ENCODE results near the gene KCNQ1OT1. TPM values are rescaled to one million over a fixed set of nuclear protein-coding genes. Genes with fewer than 3 reads are reported as not detected.

Gene KCNQ1OT1
- total RNA-seq, 1 experiment from 2014 or later = 1.2 TPM

GRCh38 chr11:2593393-2593950 is 106.3 kb downstream of the KCNQ1OT1 start:
- no peak overlapping the region for H2BK20ac ChIP-seq (ENCODE audit: low read depth, low read length, poor library complexity, severe bottlenecking)
- H2BK120ac ChIP-seq (ENCODE audit: low read depth, low read length, poor library complexity, severe bottlenecking) = no peak overlapping the region
- Mint-ChIP-seq H3K4me1 (peaks cover 2% of the 10 kb centered on the region in 2 experiments; a peak in 3 of 4 replicates), H3K36me3 (ENCODE audit: insufficient read depth in 1 of 3, low read depth in 3 of 3) (peaks cover 0 to 5% (median 3%) of the 10 kb centered on the region in 3 experiments; a peak in 2 of 7 replicates), H3K27ac (no peak overlapping the region), H3K9me3 (peaks cover 28 to 32% of the 10 kb centered on the region in 2 experiments), H3K4me3 (no peak overlapping the region), H3K27me3 (ENCODE audit: low read depth) (peaks cover 98% of the 10 kb centered on the region)
- H4K91ac ChIP-seq (ENCODE audit: insufficient read length, low read depth, low read length) = no peak overlapping the region
- H2BK5ac ChIP-seq (ENCODE audit: insufficient read length, low read length) = no peak overlapping the region
- H2AK5ac ChIP-seq (ENCODE audit: insufficient read length, low read length) = no peak overlapping the region
- H2BK12ac ChIP-seq (ENCODE audit: insufficient read length, low read depth, low read length) = no peak overlapping the region
- H4K8ac ChIP-seq (replicated peaks; ENCODE audit: insufficient read length, low read depth, low read length) = no peak overlapping the region
- H2BK15ac ChIP-seq (ENCODE audit: low read depth, low read length) = no peak overlapping the region
- no peak for TF ChIP-seq CTCF (conservative IDR thresholded peaks at IDR 0.05)
- no peaks in the 10 kb centered on the region for H3K4me1 ChIP-seq (ENCODE audit: insufficient read depth, low read length)
- H3K27me3 ChIP-seq (ENCODE audit: insufficient read depth, low read length) = peaks cover 36% of the 10 kb centered on the region; the same call in 1 of the 2 replicates
- no peak overlapping the region for H3K4ac ChIP-seq (ENCODE audit: low read depth, low read length)
- no peak overlapping the region for H2AFZ ChIP-seq (ENCODE audit: low read length)
- no peaks in the 10 kb centered on the region for H3K79me2 ChIP-seq (ENCODE audit: insufficient read depth, low read length)
- no CpG with 5 or more reads among the region's 15 CpGs for WGBS (ENCODE audit: extremely low coverage, insufficient read length, low lambda C conversion rate)
- no peak overlapping the region for H3K14ac ChIP-seq (ENCODE audit: insufficient read depth, low read length)
- DNase-seq = peak; percentile 22
- H3K27ac ChIP-seq (ENCODE audit: insufficient read length, low read depth, low read length) = no peak overlapping the region
- H4K20me1 ChIP-seq (ENCODE audit: control insufficient read depth, insufficient read depth, insufficient read length) = peaks cover 3% of the 10 kb centered on the region
- H3K79me1 ChIP-seq (ENCODE audit: insufficient read depth, low read depth, low read length, poor library complexity, severe bottlenecking) = no peaks in the 10 kb centered on the region
- H3K18ac ChIP-seq (ENCODE audit: insufficient read length, low read depth, low read length) = no peak overlapping the region
- no peak overlapping the region for H3K23ac ChIP-seq (ENCODE audit: insufficient read length, low read depth, low read length)
- peaks cover 5% of the 10 kb centered on the region for H3K9me3 ChIP-seq (ENCODE audit: control insufficient read depth, low read depth, low read length)
- no peak overlapping the region for H3T11ph ChIP-seq (ENCODE audit: low read length)
- H3K56ac ChIP-seq (ENCODE audit: insufficient read length, low read depth, low read length) = no peak overlapping the region
- H3K23me2 ChIP-seq (ENCODE audit: insufficient read length, low read depth, low read length, poor library complexity, severe bottlenecking) = no peaks in the 10 kb centered on the region
- H3K4me2 ChIP-seq (ENCODE audit: insufficient read depth, insufficient read length, low read length) = no peak overlapping the region
- no peak overlapping the region for H3K9ac ChIP-seq (ENCODE audit: extremely low read depth, insufficient read length, low read length)
- no peak overlapping the region for H4K5ac ChIP-seq (ENCODE audit: insufficient read length, low read depth, low read length)
